ENCODE data around the gene SMG6.

SMG6 gene

GRCh38 chr17:2027528-2028233 lies 275.9 kb downstream of the SMG6 start:
- Histone ChIP-seq H3K9ac (ENCODE audit: low read depth, low read length) (no peak overlapping the region), H3K4me3 (ENCODE audit: low read depth, low read length) (no peak overlapping the region), H3K27ac (ENCODE audit: low read depth, low read length) (no peak overlapping the region), H3K27me3 (ENCODE audit: control insufficient read depth, insufficient read depth, low read length) (peaks cover 71% of the 10 kb centered on the region), H3K4me1 (ENCODE audit: control insufficient read depth, insufficient read depth, low read length) (peaks cover 7% of the 10 kb centered on the region), H3K9me3 (ENCODE audit: control insufficient read depth, insufficient read depth, low read length) (no peaks in the 10 kb centered on the region; the same call in 1 of the 2 replicates), H3K36me3 (ENCODE audit: control insufficient read depth, insufficient read depth, low read length) (no peaks in the 10 kb centered on the region)

GRCh38 chr17:2025622-2026309 lies 277.8 kb downstream of the SMG6 start:
- Histone ChIP-seq H3K27me3 (ENCODE audit: control insufficient read depth, insufficient read depth, low read length) (peaks cover 86% of the 10 kb centered on the region), H3K4me1 (ENCODE audit: control insufficient read depth, insufficient read depth, low read length) (peaks cover 5% of the 10 kb centered on the region), H3K9ac (ENCODE audit: low read depth, low read length) (no peak overlapping the region), H3K36me3 (ENCODE audit: control insufficient read depth, insufficient read depth, low read length) (no peaks in the 10 kb centered on the region), H3K4me3 (ENCODE audit: low read depth, low read length) (peak overlapping the region; percentile 48; the same call in 1 of the 2 replicates), H3K9me3 (ENCODE audit: control insufficient read depth, insufficient read depth, low read length) (no peaks in the 10 kb centered on the region; the same call in 1 of the 2 replicates), H3K27ac (ENCODE audit: low read depth, low read length) (no peak overlapping the region)

DNA sequence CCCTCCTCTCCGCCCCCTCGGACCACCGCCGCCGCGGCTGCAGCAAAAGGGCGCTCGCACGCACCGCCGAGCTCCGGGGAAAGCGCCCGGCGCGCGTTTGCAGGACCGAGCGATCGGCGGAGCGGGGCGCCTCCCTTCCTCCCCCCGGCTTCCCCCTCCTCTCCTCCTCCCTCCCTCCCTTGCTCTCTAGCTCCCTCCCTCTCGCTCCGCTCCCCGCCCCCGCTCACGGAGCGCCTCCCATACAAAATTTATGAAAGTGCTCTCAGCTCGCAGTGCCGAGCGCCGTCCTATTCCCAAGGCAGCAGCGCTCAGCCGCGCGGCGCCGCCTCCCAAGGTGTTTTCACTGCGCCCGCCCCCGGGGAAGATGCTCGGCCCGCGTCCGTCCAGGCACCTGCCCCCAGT lies 278.4 kb downstream of the SMG6 start, which contains the start of gene RTN4RL1:
TSS of gene RTN4RL1 (minus strand) at position 115 of the 402 bp plus-strand sequence. CDS start 469 bp downstream, outside the sequence.
- H3K9ac ChIP-seq (ENCODE audit: low read depth, low read length) = no peak within 1 kb of the TSS

GRCh38 chr17:2024572-2025219 lies 278.9 kb downstream of the SMG6 start:
- Histone ChIP-seq H3K4me3 (ENCODE audit: low read depth, low read length) (peak overlapping the region; percentile 48; the same call in 1 of the 2 replicates), H3K27ac (ENCODE audit: low read depth, low read length) (no peak overlapping the region), H3K4me1 (ENCODE audit: control insufficient read depth, insufficient read depth, low read length) (peaks cover 4% of the 10 kb centered on the region; the same call in 1 of the 2 replicates)

More for the DNA sequence above, 278.4 kb downstream of the SMG6 start, which contains the start of gene RTN4RL1:
- no peaks in the 10 kb centered on the region for H3K36me3 ChIP-seq (ENCODE audit: control insufficient read depth, insufficient read depth, low read length)
- H3K4me3 ChIP-seq (ENCODE audit: low read depth, low read length) = peak within 1 kb of the TSS; percentile 48; the same call in 1 of the 2 replicates
- no peaks in the 10 kb centered on the region; the same call in 1 of the 2 replicates for H3K9me3 ChIP-seq (ENCODE audit: control insufficient read depth, insufficient read depth, low read length)
- peaks cover 4% of the 10 kb centered on the region; the same call in 1 of the 2 replicates for H3K4me1 ChIP-seq (ENCODE audit: control insufficient read depth, insufficient read depth, low read length)
- H3K27me3 ChIP-seq (ENCODE audit: control insufficient read depth, insufficient read depth, low read length) = peaks cover 92% of the 10 kb centered on the region
- no peak within 1 kb of the TSS for H3K27ac ChIP-seq (ENCODE audit: low read depth, low read length)

GRCh38 chr17:2023692-2024571 lies 279.7 kb downstream of the SMG6 start:
- H3K9me3 ChIP-seq (ENCODE audit: control insufficient read depth, insufficient read depth, low read length) = no peaks in the 10 kb centered on the region; the same call in 1 of the 2 replicates
- H3K4me3 ChIP-seq (ENCODE audit: low read depth, low read length) = peak overlapping the region; percentile 48; the same call in 1 of the 2 replicates
- H3K27me3 ChIP-seq (ENCODE audit: control insufficient read depth, insufficient read depth, low read length) = peaks cover 95% of the 10 kb centered on the region
- H3K4me1 ChIP-seq (ENCODE audit: control insufficient read depth, insufficient read depth, low read length) = peaks cover 4% of the 10 kb centered on the region; the same call in 1 of the 2 replicates
- no peak overlapping the region for H3K9ac ChIP-seq (ENCODE audit: low read depth, low read length)
- H3K27ac ChIP-seq (ENCODE audit: low read depth, low read length) = no peak overlapping the region
- no peaks in the 10 kb centered on the region for H3K36me3 ChIP-seq (ENCODE audit: control insufficient read depth, insufficient read depth, low read length)

More at GRCh38 chr17:2024572-2025219, 278.9 kb downstream of the SMG6 start:
- no peaks in the 10 kb centered on the region for H3K36me3 ChIP-seq (ENCODE audit: control insufficient read depth, insufficient read depth, low read length)
- peaks cover 95% of the 10 kb centered on the region for H3K27me3 ChIP-seq (ENCODE audit: control insufficient read depth, insufficient read depth, low read length)
- H3K9ac ChIP-seq (ENCODE audit: low read depth, low read length) = no peak overlapping the region
- no peaks in the 10 kb centered on the region; the same call in 1 of the 2 replicates for H3K9me3 ChIP-seq (ENCODE audit: control insufficient read depth, insufficient read depth, low read length)

DNA sequence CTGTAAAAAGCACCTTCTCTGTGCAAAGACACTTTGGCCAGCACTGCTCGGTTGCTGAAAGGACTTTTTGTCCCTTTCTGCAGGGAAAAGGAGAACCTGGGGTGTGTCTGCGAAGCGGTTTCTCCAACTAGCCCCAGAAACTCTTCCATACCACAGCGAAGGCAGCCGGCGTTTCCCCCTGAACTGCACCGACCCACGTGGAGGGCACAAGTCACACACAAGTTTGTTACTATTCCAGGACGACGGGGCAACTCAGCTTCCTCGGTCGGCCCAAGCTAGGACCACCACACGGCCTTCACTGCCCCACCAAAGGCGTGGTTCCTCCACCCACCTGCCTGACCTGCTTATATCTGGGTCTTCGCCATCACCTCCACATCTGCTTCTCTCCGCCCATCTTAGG lies 280.3 kb downstream of the SMG6 start:
- H3K36me3 ChIP-seq (ENCODE audit: control insufficient read depth, insufficient read depth, low read length) = no peaks in the 10 kb centered on the region
- peaks cover 95% of the 10 kb centered on the region for H3K27me3 ChIP-seq (ENCODE audit: control insufficient read depth, insufficient read depth, low read length)
- H3K27ac ChIP-seq (ENCODE audit: low read depth, low read length) = no peak overlapping the region
- peaks cover 4% of the 10 kb centered on the region; the same call in 1 of the 2 replicates for H3K4me1 ChIP-seq (ENCODE audit: control insufficient read depth, insufficient read depth, low read length)
- H3K9me3 ChIP-seq (ENCODE audit: control insufficient read depth, insufficient read depth, low read length) = no peaks in the 10 kb centered on the region; the same call in 1 of the 2 replicates
- H3K9ac ChIP-seq (ENCODE audit: low read depth, low read length) = no peak overlapping the region
- H3K4me3 ChIP-seq (ENCODE audit: low read depth, low read length) = no peak overlapping the region

- H3K9ac ChIP-seq (ENCODE audit: low read depth, low read length) = no peak overlapping the region
Observed at GRCh38 chr17:2022647-2023240, 280.8 kb downstream of the SMG6 start.

DNA sequence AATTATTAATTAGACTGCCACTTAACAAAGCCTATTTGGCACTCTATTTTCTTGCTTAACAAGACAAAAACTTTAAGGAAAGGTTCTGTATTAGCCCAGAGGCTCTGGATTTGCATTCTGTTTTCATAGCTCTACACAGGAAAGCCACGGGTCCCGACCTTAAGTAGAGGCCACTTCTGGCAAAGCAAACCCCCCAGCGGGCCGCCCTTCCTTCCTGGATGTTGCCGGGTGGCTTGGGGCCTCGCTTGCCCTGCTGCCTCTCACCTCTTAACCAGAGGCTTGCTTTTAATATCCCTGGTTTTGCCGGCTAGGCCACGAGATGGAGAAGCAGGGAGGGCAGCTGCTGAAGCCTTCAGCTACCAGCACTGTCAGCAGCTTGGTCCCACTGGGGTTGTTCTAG lies 282.9 kb downstream of the SMG6 start:
- H3K4me1 ChIP-seq (ENCODE audit: control insufficient read depth, insufficient read depth, low read length) = peaks cover 7% of the 10 kb centered on the region; the same call in 1 of the 2 replicates
- H3K27me3 ChIP-seq (ENCODE audit: control insufficient read depth, insufficient read depth, low read length) = peaks cover 92% of the 10 kb centered on the region
- no peak overlapping the region for H3K9ac ChIP-seq (ENCODE audit: low read depth, low read length)
- H3K9me3 ChIP-seq (ENCODE audit: control insufficient read depth, insufficient read depth, low read length) = no peaks in the 10 kb centered on the region
- H3K4me3 ChIP-seq (ENCODE audit: low read depth, low read length) = no peak overlapping the region
- no peaks in the 10 kb centered on the region for H3K36me3 ChIP-seq (ENCODE audit: control insufficient read depth, insufficient read depth, low read length)
- H3K27ac ChIP-seq (ENCODE audit: low read depth, low read length) = no peak overlapping the region

More at GRCh38 chr17:2022647-2023240, 280.8 kb downstream of the SMG6 start:
- H3K27ac ChIP-seq (ENCODE audit: low read depth, low read length) = no peak overlapping the region
- H3K4me3 ChIP-seq (ENCODE audit: low read depth, low read length) = no peak overlapping the region
- H3K4me1 ChIP-seq (ENCODE audit: control insufficient read depth, insufficient read depth, low read length) = peaks cover 4% of the 10 kb centered on the region; the same call in 1 of the 2 replicates
- H3K36me3 ChIP-seq (ENCODE audit: control insufficient read depth, insufficient read depth, low read length) = no peaks in the 10 kb centered on the region
- H3K9me3 ChIP-seq (ENCODE audit: control insufficient read depth, insufficient read depth, low read length) = no peaks in the 10 kb centered on the region; the same call in 1 of the 2 replicates
- H3K27me3 ChIP-seq (ENCODE audit: control insufficient read depth, insufficient read depth, low read length) = peaks cover 95% of the 10 kb centered on the region

DNA sequence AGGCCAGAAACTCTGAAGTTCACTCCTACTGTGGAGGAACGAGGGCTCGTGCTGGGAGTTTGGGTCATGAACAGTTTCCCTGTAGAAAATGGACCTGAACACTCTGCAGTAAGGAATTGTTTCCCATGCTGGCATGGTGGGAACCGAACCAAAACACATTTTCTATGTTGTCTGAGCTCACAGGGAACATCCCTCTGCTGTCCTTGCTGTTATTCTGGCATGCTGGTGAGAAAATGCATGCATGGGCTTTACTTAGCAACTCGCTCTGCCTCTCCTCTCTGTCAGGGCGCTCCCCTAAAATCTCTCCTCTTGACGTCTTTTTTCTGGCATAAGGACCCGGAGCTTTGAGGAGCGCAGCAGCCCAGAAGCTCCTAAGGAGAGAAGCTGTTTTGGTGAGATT lies 283.9 kb downstream of the SMG6 start:
- H3K27me3 ChIP-seq (ENCODE audit: control insufficient read depth, insufficient read depth, low read length) = peaks cover 90% of the 10 kb centered on the region
- H3K27ac ChIP-seq (ENCODE audit: low read depth, low read length) = no peak overlapping the region

More for the DNA sequence above, 283.9 kb downstream of the SMG6 start:
- H3K36me3 ChIP-seq (ENCODE audit: control insufficient read depth, insufficient read depth, low read length) = no peaks in the 10 kb centered on the region
- peaks cover 7% of the 10 kb centered on the region; the same call in 1 of the 2 replicates for H3K4me1 ChIP-seq (ENCODE audit: control insufficient read depth, insufficient read depth, low read length)
- no peak overlapping the region for H3K9ac ChIP-seq (ENCODE audit: low read depth, low read length)
- H3K9me3 ChIP-seq (ENCODE audit: control insufficient read depth, insufficient read depth, low read length) = no peaks in the 10 kb centered on the region
- H3K4me3 ChIP-seq (ENCODE audit: low read depth, low read length) = no peak overlapping the region

Measured in HUES48 (cell line).